ENCODE results near the gene DIP2B.

DIP2B gene

DNA sequence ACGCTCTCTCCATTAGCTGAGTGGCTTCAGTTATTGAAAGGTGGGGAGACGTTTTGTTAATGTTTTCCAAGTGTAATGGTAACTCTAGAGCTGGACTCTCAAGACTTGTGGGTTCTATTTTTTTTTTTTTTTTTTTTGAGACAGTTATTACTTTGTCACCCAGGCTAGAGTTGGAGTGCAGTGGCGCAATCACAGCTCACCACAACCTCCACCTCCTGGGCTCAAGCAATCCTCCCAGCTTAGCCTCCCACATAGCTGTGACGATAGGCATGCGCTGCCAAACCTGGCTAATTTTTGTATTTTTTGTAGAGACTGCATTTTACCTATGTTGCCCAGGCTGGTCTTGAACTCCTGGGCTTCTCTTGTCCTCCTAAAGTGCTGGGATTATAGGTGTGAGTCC, 285.3 kb downstream of the DIP2B start:
- no peak overlapping the region for H3K4me3 ChIP-seq (replicated peaks; ENCODE audit: low read depth, low read length)
- DNase-seq (ENCODE audit: low read depth) = peak; percentile 12
- TF ChIP-seq, protein P1, sequence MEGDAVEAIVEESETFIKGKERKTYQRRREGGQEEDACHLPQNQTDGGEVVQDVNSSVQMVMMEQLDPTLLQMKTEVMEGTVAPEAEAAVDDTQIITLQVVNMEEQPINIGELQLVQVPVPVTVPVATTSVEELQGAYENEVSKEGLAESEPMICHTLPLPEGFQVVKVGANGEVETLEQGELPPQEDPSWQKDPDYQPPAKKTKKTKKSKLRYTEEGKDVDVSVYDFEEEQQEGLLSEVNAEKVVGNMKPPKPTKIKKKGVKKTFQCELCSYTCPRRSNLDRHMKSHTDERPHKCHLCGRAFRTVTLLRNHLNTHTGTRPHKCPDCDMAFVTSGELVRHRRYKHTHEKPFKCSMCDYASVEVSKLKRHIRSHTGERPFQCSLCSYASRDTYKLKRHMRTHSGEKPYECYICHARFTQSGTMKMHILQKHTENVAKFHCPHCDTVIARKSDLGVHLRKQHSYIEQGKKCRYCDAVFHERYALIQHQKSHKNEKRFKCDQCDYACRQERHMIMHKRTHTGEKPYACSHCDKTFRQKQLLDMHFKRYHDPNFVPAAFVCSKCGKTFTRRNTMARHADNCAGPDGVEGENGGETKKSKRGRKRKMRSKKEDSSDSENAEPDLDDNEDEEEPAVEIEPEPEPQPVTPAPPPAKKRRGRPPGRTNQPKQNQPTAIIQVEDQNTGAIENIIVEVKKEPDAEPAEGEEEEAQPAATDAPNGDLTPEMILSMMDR (IDR thresholded peaks at IDR 0.05; ENCODE audit: low read length, missing control alignments) = no peak
